ENCODE results near the gene TUBA4A. TPM values are rescaled to one million over a fixed set of nuclear protein-coding genes. Genes with fewer than 3 reads are reported as not detected.

Gene TUBA4A
- total and polyA plus RNA-seq, 2 of the 8 experiments (the other 6 are each of a cell fraction or from before 2014, with no cell fraction given), result 67.3 to 172 TPM

DNA sequence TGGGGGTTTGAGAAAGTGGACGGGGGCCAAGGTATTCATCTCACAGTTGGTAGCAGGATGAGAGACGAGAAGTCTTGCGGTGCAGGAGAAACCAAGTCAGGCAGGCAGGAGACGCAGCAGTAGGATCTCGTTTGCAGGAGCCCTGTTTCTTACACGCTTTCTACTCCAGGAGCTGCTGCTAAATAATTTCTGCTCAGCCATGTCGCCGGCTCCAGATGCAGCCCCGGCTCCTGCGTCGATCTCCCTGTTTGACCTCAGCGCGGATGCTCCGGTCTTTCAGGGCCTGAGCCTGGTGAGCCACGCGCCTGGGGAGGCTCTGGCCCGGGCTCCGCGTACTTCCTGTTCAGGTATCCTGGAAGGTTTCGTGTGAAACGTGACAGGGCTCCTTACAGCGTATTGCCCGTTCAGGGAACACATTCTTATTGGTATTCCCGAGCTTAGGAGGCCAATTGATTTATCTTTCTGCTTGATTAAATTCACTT lies 23.6 kb downstream of the TUBA4A start:
- 4% methylated on average over 24 of the region's 24 CpGs; no CpG with 5 or more reads in 1 of the 2 experiments for WGBS, 2 experiments (ENCODE audit: extremely low coverage in 1 of 2, insufficient coverage in 1 of 2, insufficient read length in 1 of 2, insufficient replicate concordance in 2 of 2, low coverage in 1 of 2, low lambda C conversion rate in 2 of 2, missing lambda C conversion rate in 1 of 2)
- peak in 1 of 2 experiments; percentile 24; a peak in 2 of 3 replicates for TF ChIP-seq POLR2A (IDR thresholded peaks at IDR 0.05; ENCODE audit: control extremely low read depth in 1 of 2, low read depth in 2 of 2, low read length in 2 of 2)
- TF ChIP-seq EZH2 (IDR thresholded peaks at IDR 0.05; ENCODE audit: low read depth, low read length, severe bottlenecking), result no peak
- peak; percentile 76 for TF ChIP-seq SAP30 (IDR thresholded peaks at IDR 0.05; ENCODE audit: insufficient read depth, insufficient replicate concordance, low read length)
- peak in 1 of 2 experiments; percentile 26; a peak in 1 of 4 replicates for TF ChIP-seq SIN3A (conservative IDR thresholded peaks at IDR 0.05 in 1 of 2, IDR thresholded peaks at IDR 0.05 in 1 of 2; ENCODE audit: low read depth in 1 of 2, low read length in 2 of 2)
- peak in 1 of 2 experiments; percentile 56 for DNase-seq (ENCODE audit: low read depth in 1 of 2, low spot score in 2 of 2)

More for the DNA sequence above, 23.6 kb downstream of the TUBA4A start:
- Histone ChIP-seq H3K27ac (ENCODE audit: low read depth, low read length) (peak overlapping the region; percentile 65; the same call in 1 of the 2 replicates), H2BK12ac (ENCODE audit: low read depth, low read length) (peak overlapping the region; percentile 2; the same call in 1 of the 2 replicates), H3K4me2 (ENCODE audit: insufficient read depth in 1 of 2, low read depth in 2 of 2, low read length in 2 of 2) (peak overlapping the region; percentile 88 to 91), H4K8ac (ENCODE audit: extremely low read depth, insufficient read depth, low read length) (peak overlapping the region; percentile 88; the same call in 1 of the 2 replicates), H3K4me1 (replicated peaks in 1 of 4; ENCODE audit: control insufficient read depth in 3 of 4, insufficient read depth in 4 of 4, low read length in 3 of 4) (peaks cover 0 to 6% (median 3%) of the 10 kb centered on the region in 4 experiments; a peak in 5 of 7 replicates), H3K9me3 (ENCODE audit: insufficient read depth in 2 of 2, low read depth in 1 of 2, low read length in 1 of 2) (no peaks in the 10 kb centered on the region), H3K79me1 (ENCODE audit: low read depth, low read length) (no peaks in the 10 kb centered on the region; the same call in 1 of the 2 replicates), H3K4me3 (ENCODE audit: extremely low read depth in 1 of 4, insufficient read depth in 2 of 4, low read depth in 3 of 4, low read length in 4 of 4) (peak overlapping the region; percentile 82 to 97 (median 92)), H2BK5ac (ENCODE audit: low read depth, low read length) (peak overlapping the region; percentile 41; the same call in 1 of the 2 replicates), H2BK120ac (replicated peaks; ENCODE audit: low read depth, low read length) (no peak overlapping the region), H4K20me1 (replicated peaks in 1 of 2; ENCODE audit: control insufficient read depth in 1 of 2, insufficient read depth in 2 of 2, low read length in 2 of 2) (no peaks in the 10 kb centered on the region), H3K4ac (replicated peaks; ENCODE audit: insufficient read length, low read depth, low read length) (no peak overlapping the region), H3K9ac (replicated peaks in 1 of 4; ENCODE audit: extremely low read depth in 1 of 4, low read depth in 3 of 4, low read length in 3 of 4) (peak overlapping the region; percentile 82 to 96 (median 86)), H3K18ac (ENCODE audit: extremely low read depth, low read length) (peak overlapping the region; percentile 26; the same call in 1 of the 2 replicates), H3K27me3 (replicated peaks in 1 of 4; ENCODE audit: control insufficient read depth in 3 of 4, extremely low read depth in 1 of 4, insufficient read depth in 3 of 4, low read length in 3 of 4) (no peaks in the 10 kb centered on the region), H2BK15ac (ENCODE audit: low read length) (no peak overlapping the region), H4K91ac (replicated peaks; ENCODE audit: insufficient read length, low read length) (no peak overlapping the region), H2BK20ac (ENCODE audit: low read length) (no peak overlapping the region), H3K23me2 (ENCODE audit: low read depth, low read length) (peaks cover 7% of the 10 kb centered on the region; the same call in 1 of the 2 replicates), H3K56ac (replicated peaks; ENCODE audit: insufficient read length, low read depth, low read length) (peak overlapping the region; percentile 1), H2AFZ (ENCODE audit: low read length) (no peak overlapping the region), H3K14ac (ENCODE audit: insufficient read length) (no peak overlapping the region), H3K79me2 (ENCODE audit: control insufficient read depth in 1 of 2, insufficient read depth in 2 of 2, low read length in 2 of 2) (peaks cover 0 to 12% of the 10 kb centered on the region in 2 experiments; a peak in 2 of 4 replicates), H3K23ac (ENCODE audit: insufficient read length) (no peak overlapping the region), H2AK5ac (ENCODE audit: low read depth, low read length) (no peak overlapping the region), H3K36me3 (ENCODE audit: control insufficient read depth in 2 of 4, insufficient read depth in 4 of 4, low read length in 3 of 4) (peaks cover 24 to 48% (median 37%) of the 10 kb centered on the region in 4 experiments), H4K5ac (ENCODE audit: insufficient read length, low read depth, low read length) (peak overlapping the region; percentile 39)
- ChIA-PET POLR2A (ENCODE audit: partially characterized antibody) (interaction anchor here (0.7 to 4.6 kb wide), 16 partner anchors 8 to 78 kb away, joined by 3 to 57 read pairs (median 6); partner anchors contain the start of genes ABCB6, CNPPD1, GLB1L and STK16), CTCF (ENCODE audit: partially characterized antibody) (interaction anchor here (0.8 to 4.9 kb wide), 8 partner anchors 15 to 123 kb away, joined by 3 to 23 read pairs (median 4); partner anchors contain the start of genes GLB1L and STK16)
- no peak for FAIRE-seq

Measured in H1 (cell line).